ENCODE results near the gene SHISA8. TPM values are rescaled to one million over a fixed set of nuclear protein-coding genes. Genes with fewer than 3 reads are reported as not detected.
A peak's percentile ranks its signal among the peaks of the same experiment; 100 is the strongest.
"Not testable (repeated sequence)": the region's sequence is repeated elsewhere in the genome, so short reads cannot be mapped to it uniquely, and the experiment has no call there.

Gene SHISA8
- total RNA-seq, result under 1 TPM; 0.56 to 0.68 TPM

DNA sequence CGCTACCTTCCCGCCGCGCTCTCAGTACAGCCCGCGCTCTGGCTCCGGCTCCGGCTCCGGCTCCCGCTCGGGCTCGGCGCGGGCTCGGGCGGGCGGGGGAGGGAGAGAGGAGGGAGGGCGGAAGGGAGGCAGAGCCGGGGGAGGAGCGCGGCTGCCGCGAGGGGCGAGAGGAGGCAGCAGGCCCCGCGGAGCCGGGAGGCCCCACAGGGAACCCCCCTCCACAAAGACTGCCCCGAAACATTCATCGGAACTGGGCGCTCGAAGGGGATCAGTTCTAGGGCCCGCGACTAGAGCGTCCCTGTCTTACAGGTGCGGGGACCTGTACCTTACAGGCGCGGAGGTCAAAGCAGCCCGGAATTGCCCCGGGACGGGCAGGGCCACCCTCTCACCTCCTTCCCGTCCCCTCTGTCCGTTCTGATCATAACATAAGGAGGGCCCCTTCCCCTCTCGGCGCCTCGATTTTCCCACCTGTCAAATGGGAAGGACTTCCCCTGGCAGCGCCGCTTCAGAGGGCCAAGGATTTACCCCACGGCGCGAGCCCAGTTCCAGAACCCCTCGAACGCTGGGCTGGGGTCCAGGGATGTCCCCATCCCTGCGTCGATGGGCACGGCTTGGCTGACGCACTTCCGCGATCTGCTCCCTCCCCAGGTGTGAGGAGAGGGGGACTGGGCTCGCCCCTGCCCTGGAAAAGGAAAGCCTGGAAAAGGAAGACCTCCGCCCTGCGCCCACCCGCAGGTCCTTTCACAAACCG is at the start of gene SHISA8:
SHISA8 (minus strand) TSS at position 40 of the 751 bp plus-strand sequence. CDS start 407 bp downstream, outside the sequence.
- Mint-ChIP-seq H3K4me3 (no peak within 1 kb of the TSS), H3K36me3 (no peaks in the 10 kb centered on the region), H3K27ac (no peak within 1 kb of the TSS), H3K9me3 (no peaks in the 10 kb centered on the region), H3K4me1 (peaks cover 27% of the 10 kb centered on the region), H3K27me3 (peaks cover 56% of the 10 kb centered on the region)
- peak; percentile 61 for DNase-seq

DNA sequence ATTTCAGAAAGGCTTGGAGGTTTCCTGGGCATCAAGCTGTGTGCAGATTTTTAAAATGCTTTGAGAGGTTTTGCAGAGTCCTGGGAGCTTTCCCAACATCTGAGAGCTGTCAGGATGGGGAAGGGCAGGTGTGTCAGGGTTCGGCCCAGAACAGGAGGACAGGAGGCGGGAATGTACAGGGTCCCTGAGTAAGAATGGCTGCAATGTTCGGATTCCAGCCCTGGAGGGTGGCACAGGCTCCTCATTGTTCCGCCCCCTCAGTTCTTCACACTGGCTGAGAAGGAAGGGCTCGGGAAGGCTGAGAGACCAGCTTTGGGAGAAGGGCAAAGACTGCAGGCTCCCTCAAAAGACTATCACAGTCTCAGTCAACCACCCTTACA is 49.2 kb upstream of the SHISA8 start:
- no peaks in the 10 kb centered on the region for H3K9me3 Mint-ChIP-seq

DNA sequence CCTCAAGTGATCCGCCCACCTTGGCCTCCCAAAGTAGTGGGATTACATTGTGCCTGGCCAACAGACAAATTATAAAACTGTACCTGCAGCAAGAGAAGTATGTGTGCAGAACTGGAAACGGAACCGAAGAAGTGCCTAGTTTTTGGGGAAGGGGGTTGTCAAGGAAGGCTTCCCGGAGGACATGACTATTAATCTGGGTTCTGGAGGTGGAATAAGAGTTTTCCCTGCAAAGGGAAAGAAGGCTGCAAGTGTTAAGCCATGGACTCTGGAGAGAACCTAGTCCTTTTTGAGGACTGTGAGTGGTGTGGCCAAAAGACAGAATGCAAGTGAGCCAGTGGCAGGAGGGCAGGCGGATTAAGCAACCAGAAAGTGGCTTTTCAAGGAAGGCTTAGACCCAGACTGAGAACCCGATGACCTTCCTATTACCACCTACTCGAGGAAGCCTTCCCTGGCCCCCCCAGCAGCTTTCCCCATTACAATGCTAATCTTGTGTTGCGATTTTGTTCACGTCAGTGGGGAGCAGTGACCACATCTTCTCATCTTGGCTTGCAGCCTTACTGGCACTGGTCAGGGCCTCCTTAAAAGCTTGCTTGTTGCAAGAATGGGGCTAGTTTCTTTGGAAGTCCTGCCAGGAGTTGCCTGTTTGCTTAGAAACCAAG is 48.7 kb upstream of the SHISA8 start:
- Mint-ChIP-seq H3K4me3 (no peak overlapping the region), H3K27me3 (peaks cover 8% of the 10 kb centered on the region), H3K27ac (no peak overlapping the region), H3K4me1 (peaks cover 3% of the 10 kb centered on the region), H3K9me3 (no peaks in the 10 kb centered on the region), H3K36me3 (no peaks in the 10 kb centered on the region)
- no peak for DNase-seq

More for the DNA sequence above, 49.2 kb upstream of the SHISA8 start:
- peaks cover 4% of the 10 kb centered on the region for H3K27me3 Mint-ChIP-seq
- H3K4me3 Mint-ChIP-seq, result no peak overlapping the region
- H3K36me3 Mint-ChIP-seq, result no peaks in the 10 kb centered on the region
- H3K4me1 Mint-ChIP-seq, result peaks cover 3% of the 10 kb centered on the region
- H3K27ac Mint-ChIP-seq, result no peak overlapping the region
- no peak for DNase-seq

DNA sequence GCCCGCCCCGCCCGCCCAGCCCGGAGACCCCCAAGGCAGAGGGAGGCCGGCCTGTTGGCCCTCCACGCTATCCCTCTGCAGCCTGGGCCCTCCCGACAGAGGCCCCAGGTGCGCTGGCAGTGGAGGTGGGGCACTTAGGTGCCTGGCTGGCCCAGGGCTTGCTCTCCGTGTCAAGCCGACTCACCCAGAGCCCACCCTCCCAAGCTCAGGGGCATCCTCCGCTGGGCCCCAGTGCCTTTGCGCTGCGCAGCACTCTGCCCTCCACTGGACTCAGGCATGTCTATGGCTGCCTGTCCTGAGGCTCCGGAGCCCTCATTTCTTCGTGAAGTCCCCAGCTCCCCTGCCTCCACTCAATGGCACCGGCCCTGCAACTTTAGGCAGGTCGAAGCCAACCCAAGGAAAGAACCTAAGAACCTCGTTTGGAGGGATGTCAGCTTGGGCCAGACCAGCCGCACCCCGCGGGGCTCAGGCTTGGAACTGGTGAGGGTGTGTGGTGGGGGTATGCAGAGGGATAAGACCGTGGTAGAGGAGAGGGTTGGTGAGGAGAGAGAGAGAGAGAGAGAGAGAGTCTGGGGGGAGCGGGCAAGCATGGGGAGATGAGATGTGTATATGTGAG is 43.2 kb upstream of the SHISA8 start:
- no peak for DNase-seq
- peaks cover 4% of the 10 kb centered on the region for H3K4me1 Mint-ChIP-seq
- no peaks in the 10 kb centered on the region for H3K9me3 Mint-ChIP-seq
- peaks cover 13% of the 10 kb centered on the region for H3K27me3 Mint-ChIP-seq
- H3K36me3 Mint-ChIP-seq, result peaks cover 2% of the 10 kb centered on the region
- no peak overlapping the region for H3K27ac Mint-ChIP-seq
- no peak overlapping the region for H3K4me3 Mint-ChIP-seq

DNA sequence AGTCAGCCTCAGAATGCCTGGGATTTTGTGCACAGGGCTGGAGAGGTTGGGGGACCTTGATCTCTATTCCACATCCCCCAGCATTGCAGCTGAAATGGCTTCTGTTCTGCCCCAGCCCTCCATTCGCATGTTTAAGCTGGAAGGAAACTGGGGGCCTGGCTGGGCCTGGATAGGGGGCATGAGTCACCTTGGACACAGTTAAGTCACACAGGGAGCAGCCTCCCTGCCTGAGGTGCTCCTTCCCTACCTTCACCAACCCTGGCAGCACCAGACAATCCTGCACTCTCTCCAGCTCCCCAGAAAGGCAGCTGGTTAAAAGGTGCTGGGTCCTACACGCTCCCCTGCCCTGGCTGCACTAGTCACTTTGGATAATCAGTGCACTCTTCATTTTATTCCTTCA is 37.8 kb upstream of the SHISA8 start:
- Mint-ChIP-seq H3K9me3 (no peaks in the 10 kb centered on the region), H3K27me3 (no peaks in the 10 kb centered on the region), H3K4me1 (peaks cover 24% of the 10 kb centered on the region), H3K4me3 (no peak overlapping the region), H3K27ac (no peak overlapping the region), H3K36me3 (peaks cover 4% of the 10 kb centered on the region)
- no peak for DNase-seq

DNA sequence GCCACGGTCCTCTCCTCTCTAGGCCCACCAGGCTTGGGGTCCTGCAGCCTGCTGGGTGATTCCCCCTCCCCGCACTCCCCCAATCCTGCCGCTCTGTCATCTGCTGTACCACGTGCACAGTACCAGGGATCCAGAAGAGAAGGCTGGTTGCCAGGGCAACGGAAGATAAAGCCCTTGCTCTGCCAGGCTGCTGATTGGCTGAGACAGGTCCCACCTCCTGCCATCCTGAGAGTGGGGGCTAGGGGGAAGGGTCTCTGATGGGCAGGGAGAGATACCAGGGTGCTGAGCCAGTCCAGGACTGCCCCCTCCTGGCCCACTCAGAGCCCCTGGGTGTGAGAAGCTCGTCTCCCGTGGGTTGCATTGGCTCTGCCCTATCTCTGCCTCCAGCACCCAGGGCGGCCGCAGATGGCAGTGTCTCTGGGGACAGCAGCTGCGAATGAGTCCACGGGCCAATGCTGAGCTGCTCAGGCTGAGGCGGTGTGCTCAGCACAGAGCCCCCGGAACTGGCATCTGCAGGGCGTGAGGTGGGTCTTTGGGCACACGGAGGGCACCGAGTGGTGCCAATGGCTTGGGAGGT is 37.1 kb upstream of the SHISA8 start, which contains the start of gene SMIM45:
SMIM45 (plus strand) TSS at position 253 of the 577 bp plus-strand sequence.
- Mint-ChIP-seq H3K27me3 (no peaks in the 10 kb centered on the region), H3K27ac (no peak within 1 kb of the TSS), H3K4me1 (peaks cover 27% of the 10 kb centered on the region), H3K4me3 (no peak within 1 kb of the TSS), H3K9me3 (no peaks in the 10 kb centered on the region), H3K36me3 (peaks cover 3% of the 10 kb centered on the region)
- DNase-seq, result no peak

DNA sequence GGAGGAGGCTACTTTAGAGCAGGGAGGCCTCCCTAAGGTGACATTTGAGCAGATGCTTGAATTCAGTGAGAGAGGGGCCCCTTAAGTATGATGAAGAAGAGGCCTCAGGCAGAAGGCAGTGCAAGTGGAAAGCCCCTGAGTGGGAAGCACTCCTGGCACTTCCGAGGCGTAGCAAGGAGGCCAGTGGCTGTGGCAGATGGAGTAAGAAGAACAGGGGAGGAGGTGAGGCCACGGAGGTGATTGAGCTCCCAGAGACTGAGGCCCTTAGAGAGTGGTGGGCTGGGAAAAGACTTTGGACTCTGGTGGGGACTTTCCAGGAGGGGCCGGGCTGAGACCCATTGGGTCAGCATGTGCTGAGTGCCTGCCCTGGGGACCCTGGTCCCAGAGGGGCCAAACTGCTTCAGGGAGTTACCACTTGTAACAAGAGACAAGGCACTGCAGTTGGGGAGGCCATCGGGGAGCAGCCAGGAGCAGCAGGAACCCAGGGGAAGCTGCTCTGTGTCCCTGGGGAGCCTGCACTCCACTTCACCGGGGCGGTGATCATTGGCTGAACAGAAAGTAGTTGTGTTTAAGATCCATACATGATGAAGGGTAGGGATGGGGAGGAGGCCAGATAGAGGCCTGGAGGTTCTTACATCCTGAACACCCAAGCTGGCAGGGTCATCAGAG is 34.6 kb upstream of the SHISA8 start:
- no peak overlapping the region for H3K27ac Mint-ChIP-seq
- H3K36me3 Mint-ChIP-seq, result peaks cover 18% of the 10 kb centered on the region
- no peaks in the 10 kb centered on the region for H3K9me3 Mint-ChIP-seq
- peaks cover 37% of the 10 kb centered on the region for H3K4me1 Mint-ChIP-seq
- peak overlapping the region; percentile 12 for H3K4me3 Mint-ChIP-seq
- H3K27me3 Mint-ChIP-seq, result no peaks in the 10 kb centered on the region
- DNase-seq, result no peak

DNA sequence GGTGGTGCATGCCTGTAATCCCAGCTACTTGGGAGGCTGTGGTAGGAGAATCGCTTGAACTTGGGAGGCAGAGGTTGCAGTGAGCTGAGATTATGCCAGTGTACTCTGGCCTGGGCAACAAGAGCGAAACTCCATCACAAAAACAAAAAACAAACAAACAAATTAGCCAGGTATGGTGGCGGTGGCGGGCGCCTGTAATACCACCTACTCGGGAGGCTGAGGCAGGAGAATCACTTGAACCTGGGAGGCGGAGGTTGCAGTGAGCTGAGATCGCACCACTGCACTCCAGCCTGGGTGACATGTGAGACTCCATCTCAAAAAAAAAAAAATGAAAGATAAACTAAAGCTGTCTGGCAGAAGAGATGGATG is 34.0 kb upstream of the SHISA8 start:
- DNase-seq, H3K9me3 Mint-ChIP-seq, H3K27ac Mint-ChIP-seq, H3K27me3 Mint-ChIP-seq: not testable (repeated sequence)
- peak overlapping the region; percentile 30 for H3K4me3 Mint-ChIP-seq
- peaks cover 22% of the 10 kb centered on the region for H3K36me3 Mint-ChIP-seq
- H3K4me1 Mint-ChIP-seq, result peaks cover 39% of the 10 kb centered on the region

DNA sequence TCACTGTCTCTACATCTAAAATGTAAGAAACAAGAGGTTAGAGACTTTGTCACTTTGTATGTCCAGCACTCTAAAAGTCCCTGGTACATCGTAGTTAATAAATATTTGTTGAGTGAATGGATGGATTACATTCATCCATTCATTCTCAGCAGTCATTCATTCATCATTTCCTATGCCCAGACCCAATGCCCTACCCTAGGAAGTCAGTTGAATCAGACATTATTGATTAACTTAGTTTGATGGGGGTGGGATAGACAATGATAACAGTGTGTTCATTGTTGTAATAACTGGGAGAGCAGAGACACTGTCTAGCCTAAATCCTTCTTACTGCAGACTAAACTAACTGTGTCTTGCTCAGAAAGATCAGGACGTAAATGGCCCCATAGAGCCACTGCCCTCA is 33.3 kb upstream of the SHISA8 start:
- peaks cover 41% of the 10 kb centered on the region for H3K4me1 Mint-ChIP-seq
- no peaks in the 10 kb centered on the region for H3K27me3 Mint-ChIP-seq
- H3K9me3 Mint-ChIP-seq, result no peaks in the 10 kb centered on the region
- H3K4me3 Mint-ChIP-seq, result peak overlapping the region; percentile 97
- peaks cover 29% of the 10 kb centered on the region for H3K36me3 Mint-ChIP-seq
- DNase-seq, result no peak
- peak overlapping the region; percentile 90 for H3K27ac Mint-ChIP-seq

DNA sequence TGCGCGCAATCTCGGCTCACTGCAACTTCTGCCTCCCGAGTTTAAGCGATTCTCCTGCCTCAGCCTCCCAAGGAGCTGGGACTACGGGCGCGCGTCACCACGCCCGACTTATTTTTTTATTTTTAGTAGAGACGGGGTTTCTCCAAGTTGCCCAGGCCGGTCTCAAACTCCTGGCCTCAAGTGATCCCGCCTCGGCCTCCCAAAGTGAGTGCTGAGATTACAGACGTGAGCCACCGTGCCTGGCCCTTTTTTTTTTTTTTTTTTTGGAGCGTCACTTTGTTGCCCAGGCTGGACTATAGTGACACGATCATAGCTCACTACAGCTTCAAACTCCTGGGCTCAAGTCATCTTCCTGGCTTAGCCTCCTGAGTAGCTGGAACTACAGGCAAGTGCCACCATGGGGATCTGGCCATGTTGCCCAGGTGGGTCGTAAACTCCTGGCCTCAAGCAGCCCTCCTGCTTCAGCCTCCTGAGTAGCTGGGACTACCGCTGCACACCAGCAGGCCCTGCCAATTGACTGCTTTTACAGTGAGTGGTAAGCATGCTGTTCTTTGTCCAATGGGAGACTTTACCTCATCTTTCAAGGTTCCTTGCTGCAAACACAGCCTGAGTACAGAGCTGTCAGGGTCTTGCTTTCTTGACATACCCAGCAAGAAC is 32.7 kb upstream of the SHISA8 start:
- H3K4me1 Mint-ChIP-seq, result peaks cover 46% of the 10 kb centered on the region

DNA sequence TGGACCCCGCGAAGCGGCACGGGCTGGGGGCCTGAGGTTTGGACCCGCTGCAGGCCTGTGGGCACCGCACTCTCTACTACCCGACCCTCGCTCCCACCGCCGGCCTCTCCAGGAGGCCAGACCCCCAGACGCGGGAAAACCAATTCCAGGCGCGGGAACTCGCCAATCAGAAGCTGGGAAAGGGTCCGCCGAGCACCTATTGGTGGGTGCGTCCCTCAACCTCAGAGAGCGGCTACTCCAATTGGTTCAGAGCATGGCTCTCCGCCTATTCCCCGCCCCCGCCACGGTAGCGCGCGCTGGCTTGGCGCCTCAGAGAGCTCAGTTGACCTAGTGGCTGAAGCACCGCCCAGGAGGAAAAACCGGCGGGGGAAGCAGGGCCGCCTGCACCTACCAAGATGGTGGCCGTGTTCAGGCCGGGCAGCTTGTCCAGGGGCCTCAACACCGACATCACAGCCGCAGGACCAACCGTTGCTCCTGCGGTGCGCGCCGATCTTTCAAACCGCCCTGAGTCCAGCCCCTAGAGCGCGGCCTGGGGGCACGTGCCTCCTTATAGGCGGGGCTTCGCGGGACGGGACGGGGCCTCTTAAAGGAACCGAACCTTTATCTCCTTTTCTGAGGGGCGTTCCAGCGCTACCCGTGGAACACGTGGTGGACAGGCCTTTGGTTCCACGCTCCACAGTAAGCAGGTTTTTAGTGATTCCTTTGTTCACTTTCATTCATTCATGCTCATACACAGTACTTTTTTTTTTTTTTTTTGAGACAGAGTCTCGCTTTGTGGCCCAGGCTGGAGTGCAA is 32.0 kb upstream of the SHISA8 start, which contains the start of gene CENPM:
CENPM (minus strand) TSS at position 524 of the 795 bp plus-strand sequence; CDS start at position 448, 76 bp downstream.
- Mint-ChIP-seq H3K27me3 (no peaks in the 10 kb centered on the region), H3K36me3 (peaks cover 38% of the 10 kb centered on the region), H3K4me3 (peak within 1 kb of the TSS; percentile 97), H3K4me1 (peaks cover 50% of the 10 kb centered on the region), H3K27ac (peak within 1 kb of the TSS; percentile 90), H3K9me3 (no peaks in the 10 kb centered on the region)
- peak; percentile 95 for DNase-seq

More for the DNA sequence above, 32.7 kb upstream of the SHISA8 start:
- no peak for DNase-seq
- Mint-ChIP-seq H3K9me3 (no peaks in the 10 kb centered on the region), H3K27me3 (no peaks in the 10 kb centered on the region), H3K4me3 (peak overlapping the region; percentile 97), H3K27ac (peak overlapping the region; percentile 90), H3K36me3 (peaks cover 34% of the 10 kb centered on the region)

DNA sequence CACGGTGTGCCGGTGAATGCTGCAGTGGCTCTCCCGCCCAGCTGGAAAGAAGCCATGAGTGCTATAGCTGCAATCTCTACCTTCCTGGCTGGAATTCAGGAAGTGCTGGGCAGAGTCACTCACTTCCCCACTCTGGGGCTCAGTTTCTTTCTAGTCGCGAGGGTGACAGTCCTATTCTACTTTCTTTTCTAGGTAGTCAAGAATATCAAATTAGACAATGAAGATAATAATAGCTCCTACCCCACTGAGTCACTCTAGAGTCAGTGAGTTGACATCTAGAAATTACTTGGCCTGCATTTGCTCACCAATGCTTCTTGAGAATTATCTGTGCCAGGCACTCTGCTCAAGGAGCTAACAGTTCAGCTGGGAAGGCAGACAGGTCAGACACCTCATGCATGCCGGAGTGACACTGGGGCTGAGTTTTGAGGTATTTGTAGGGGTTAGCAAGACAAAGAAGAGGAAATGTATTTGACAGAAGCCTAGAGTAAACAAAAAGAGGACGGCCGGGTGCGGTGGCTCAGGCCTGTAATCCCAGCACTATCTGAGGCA is 28.9 kb upstream of the SHISA8 start:
- H3K27me3 Mint-ChIP-seq, result no peaks in the 10 kb centered on the region
- H3K4me1 Mint-ChIP-seq, result peaks cover 64% of the 10 kb centered on the region
- peak overlapping the region; percentile 16 for H3K4me3 Mint-ChIP-seq
- no peaks in the 10 kb centered on the region for H3K9me3 Mint-ChIP-seq
- H3K27ac Mint-ChIP-seq, result no peak overlapping the region
- H3K36me3 Mint-ChIP-seq, result peaks cover 64% of the 10 kb centered on the region
- DNase-seq, result no peak

All from activated naive CD8-positive, alpha-beta T cell treated with anti-CD3 and anti-CD28 coated beads for 36 hours (primary cell).